H1 (cell line): ENCODE data around the gene CAPN8. TPM values are rescaled to one million over a fixed set of nuclear protein-coding genes. Genes with fewer than 3 reads are reported as not detected.
A peak's percentile ranks its signal among the peaks of the same experiment; 100 is the strongest.

Experiments used
- CTCF ChIA-PET: fragments of 300-600 bp; sonication (Branson Sonifier 250); formaldehyde crosslinking; loops from one replicate; lab custom pipeline; 2021; ENCODE audit not compliant: partially characterized antibody; lab: Charles Lee
- POLR2A ChIA-PET: fragments of 300-600 bp; sonication (Branson Sonifier 250); formaldehyde crosslinking; loops from one replicate; lab custom pipeline; 2021; ENCODE audit warnings: inconsistent platforms; ENCODE audit not compliant: partially characterized antibody; lab: Charles Lee
- DNase-seq, 2 experiments: peaks; one replicate each; pipeline versions ENCODE4 v3.0.0 to v3.0.0-alpha.2; 2010 to 2022; ENCODE audit warnings: low spot score in 2 of 2, low read depth in 1 of 2, mixed read lengths in 1 of 2
- FAIRE-seq: peaks from 2 replicates; lab custom pipeline; 2011; peaks lifted over from hg19 to GRCh38; lab: Jason Lieb, UNC
- H2AFZ ChIP-seq: 2 replicates; pipeline ENCODE4 v1.8.1; 2012; ENCODE audit warnings: low read length, inconsistent platforms
- H2AK5ac ChIP-seq: 2 replicates; pipeline ENCODE4 v1.6.1; 2013; ENCODE audit warnings: low read depth, low read length
- H2BK120ac ChIP-seq: replicated peaks from 2 replicates; pipeline ENCODE3; 2013; ENCODE audit warnings: low read depth, low read length, inconsistent platforms
- H2BK12ac ChIP-seq: 2 replicates; pipeline ENCODE4 v1.6.1; 2013; ENCODE audit warnings: low read depth, low read length
- H2BK15ac ChIP-seq: 2 replicates; pipeline ENCODE4 v1.6.1; 2013; ENCODE audit warnings: low read length
- H2BK20ac ChIP-seq: 2 replicates; pipeline ENCODE4 v1.6.1; 2013; ENCODE audit warnings: low read length
- H2BK5ac ChIP-seq: 2 replicates; pipeline ENCODE4 v1.6.1; 2013; ENCODE audit warnings: low read depth, low read length
- H3K14ac ChIP-seq: 2 replicates; pipeline ENCODE4 v1.6.1; 2013; ENCODE audit warnings: inconsistent platforms; ENCODE audit not compliant: insufficient read length
- H3K18ac ChIP-seq: 2 replicates; pipeline ENCODE4 v1.6.1; 2013; ENCODE audit warnings: low read length; ENCODE audit errors: extremely low read depth
- H3K23ac ChIP-seq: 2 replicates; pipeline ENCODE4 v1.6.1; 2013; ENCODE audit warnings: inconsistent platforms; ENCODE audit not compliant: insufficient read length
- H3K23me2 ChIP-seq: 2 replicates; pipeline ENCODE4 v1.6.1; 2013; ENCODE audit warnings: low read depth, low read length
- H3K27ac ChIP-seq: 2 replicates; pipeline ENCODE4 v1.6.1; 2011; ENCODE audit warnings: low read depth, low read length, inconsistent platforms
- H3K27me3 ChIP-seq, 4 experiments: replicated peaks in 1 of 4; 1 replicate in 1 of 4; 2 replicates in 3 of 4; pipeline versions ENCODE4 v1.6.1 to v1.8.1; 2011 to 2013; ENCODE audit warnings: low read length in 3 of 4, mild to moderate bottlenecking in 3 of 4, inconsistent platforms in 2 of 4, mixed read lengths in 2 of 4, moderate library complexity in 1 of 4; ENCODE audit not compliant: control insufficient read depth in 3 of 4, insufficient read depth in 3 of 4; ENCODE audit errors: extremely low read depth in 1 of 4
- H3K36me3 ChIP-seq, 4 experiments: 2 replicates each; pipeline versions ENCODE4 v1.6.1 to v1.8.1; 2011 to 2013; ENCODE audit warnings: mild to moderate bottlenecking in 4 of 4, low read length in 3 of 4, moderate library complexity in 2 of 4, control low read depth in 1 of 4, inconsistent platforms in 1 of 4; ENCODE audit not compliant: insufficient read depth in 4 of 4, control insufficient read depth in 2 of 4
- H3K4ac ChIP-seq: replicated peaks from 2 replicates; pipeline ENCODE3; 2013; ENCODE audit warnings: low read length, low read depth, mixed read lengths, inconsistent platforms; ENCODE audit not compliant: insufficient read length
- H3K4me1 ChIP-seq, 4 experiments: replicated peaks in 1 of 4; 1 replicate in 1 of 4; 2 replicates in 3 of 4; pipeline versions ENCODE4 v1.6.1 to v1.8.1; 2011 to 2013; ENCODE audit warnings: low read length in 3 of 4, inconsistent platforms in 2 of 4, mixed read lengths in 1 of 4; ENCODE audit not compliant: insufficient read depth in 4 of 4, control insufficient read depth in 3 of 4
- H3K4me2 ChIP-seq, 2 experiments: 2 replicates each; pipeline versions ENCODE4 v1.6.1 to v1.8.1; 2011 to 2013; ENCODE audit warnings: low read depth in 2 of 2, low read length in 2 of 2, control low read depth in 1 of 2, inconsistent platforms in 1 of 2, mild to moderate bottlenecking in 1 of 2; ENCODE audit not compliant: insufficient read depth in 1 of 2
- H3K4me3 ChIP-seq, 4 experiments: fragments of 200-600, 300-600 bp in 1 of 4; sonication (generic), shearing (Covaris generic), sonication (Bioruptor Twin) in 1 of 4; 2 replicates each; pipeline versions ENCODE4 v1.5.1 to v1.8.1; 2011 to 2016; ENCODE audit warnings: low read length in 4 of 4, low read depth in 3 of 4, control low read depth in 2 of 4, inconsistent platforms in 2 of 4, mild to moderate bottlenecking in 2 of 4, mixed read lengths in 1 of 4, moderate library complexity in 1 of 4; ENCODE audit not compliant: insufficient read depth in 2 of 4; ENCODE audit errors: extremely low read depth in 1 of 4
- H3K56ac ChIP-seq: replicated peaks from 2 replicates; pipeline ENCODE3; 2013; ENCODE audit warnings: low read depth, mild to moderate bottlenecking, mixed read lengths, low read length, inconsistent platforms; ENCODE audit not compliant: insufficient read length
- H3K79me1 ChIP-seq: 2 replicates; pipeline ENCODE4 v1.6.1; 2013; ENCODE audit warnings: low read depth, low read length, control low read depth
- H3K79me2 ChIP-seq, 2 experiments: 2 replicates each; pipeline versions ENCODE4 v1.6.1 to v1.8.1; 2012 to 2013; ENCODE audit warnings: low read length in 2 of 2, mild to moderate bottlenecking in 2 of 2, inconsistent platforms in 1 of 2; ENCODE audit not compliant: insufficient read depth in 2 of 2, control insufficient read depth in 1 of 2
- H3K9ac ChIP-seq, 4 experiments: replicated peaks in 1 of 4; 1 replicate in 1 of 4; 2 replicates in 3 of 4; pipeline versions ENCODE4 v1.6.1 to v1.8.1; 2011 to 2013; ENCODE audit warnings: low read depth in 3 of 4, low read length in 3 of 4, control low read depth in 2 of 4, mild to moderate bottlenecking in 2 of 4, moderate library complexity in 2 of 4, inconsistent platforms in 1 of 4; ENCODE audit errors: extremely low read depth in 1 of 4
- H3K9me3 ChIP-seq, 2 experiments: 2 replicates each; pipeline versions ENCODE4 v1.6.1 to v1.8.1; 2012 to 2013; ENCODE audit warnings: mild to moderate bottlenecking in 2 of 2, moderate library complexity in 2 of 2, control low read depth in 1 of 2, inconsistent platforms in 1 of 2, low read depth in 1 of 2, low read length in 1 of 2, mixed read lengths in 1 of 2; ENCODE audit not compliant: insufficient read depth in 2 of 2
- H4K20me1 ChIP-seq, 2 experiments: replicated peaks in 1 of 2; 2 replicates each; pipeline versions ENCODE3 to v1.8.1; 2011 to 2013; ENCODE audit warnings: inconsistent platforms in 2 of 2, low read length in 2 of 2, mild to moderate bottlenecking in 1 of 2; ENCODE audit not compliant: insufficient read depth in 2 of 2, control insufficient read depth in 1 of 2
- H4K5ac ChIP-seq: 2 replicates; pipeline ENCODE4 v1.6.1; 2013; ENCODE audit warnings: low read length, low read depth, mixed read lengths, inconsistent platforms; ENCODE audit not compliant: insufficient read length
- H4K8ac ChIP-seq: 2 replicates; pipeline ENCODE4 v1.8.0; 2013; ENCODE audit warnings: mild to moderate bottlenecking, moderate library complexity, low read length, inconsistent platforms; ENCODE audit not compliant: insufficient read depth; ENCODE audit errors: extremely low read depth
- H4K91ac ChIP-seq: replicated peaks from 2 replicates; pipeline ENCODE3; 2013; ENCODE audit warnings: low read length, mixed read lengths, inconsistent platforms; ENCODE audit not compliant: insufficient read length
- ASH2L ChIP-seq: fragments of 200-600, 300-600 bp; sonication (generic); IDR thresholded peaks from one replicate; pipeline ENCODE4 v1.7.1; 2017; ENCODE audit warnings: low read length
- GTF2F1 ChIP-seq: IDR thresholded peaks from 2 replicates; pipeline ENCODE4 v1.6.1; 2012; ENCODE audit warnings: low read depth, low read length, improper control_type of control experiment, borderline replicate concordance
- HDAC2 ChIP-seq, 2 experiments: fragments of 300-600 bp in 1 of 2; sonication (generic) in 1 of 2; IDR thresholded peaks; 2 replicates each; pipeline ENCODE4 v1.6.1; 2011 to 2012; ENCODE audit warnings: low read depth in 2 of 2, low read length in 2 of 2, mild to moderate bottlenecking in 2 of 2, moderate library complexity in 2 of 2, borderline replicate concordance in 1 of 2, inconsistent platforms in 1 of 2
- KDM1A ChIP-seq: fragments of 200-600, 300-600 bp; sonication (generic); IDR thresholded peaks from 2 replicates; pipeline ENCODE4 v1.7.1; 2016; ENCODE audit warnings: mild to moderate bottlenecking, low read length, borderline replicate concordance
- RFX5 ChIP-seq: IDR thresholded peaks from 2 replicates; pipeline ENCODE4 v1.6.1; 2011; ENCODE audit warnings: low read depth, low read length, improper control_type of control experiment, borderline replicate concordance
- SP1 ChIP-seq: IDR thresholded peaks from 2 replicates; pipeline ENCODE4 v1.6.1; 2011; ENCODE audit warnings: low read depth, low read length
- ZNF274 ChIP-seq: IDR thresholded peaks from 2 replicates; pipeline ENCODE4 v1.7.0; 2012; ENCODE audit warnings: low read length, borderline replicate concordance; ENCODE audit errors: extremely low read depth
- WGBS, 2 experiments: shearing (Covaris generic) in 1 of 2; methylation state at CpG; one replicate each; pipeline versions ENCODE4 v1.1.6 to v1.1.7; 2013 to 2015; ENCODE audit warnings: low lambda C conversion rate in 2 of 2, mixed read lengths in 2 of 2, inconsistent platforms in 1 of 2, low coverage in 1 of 2, missing lambda C conversion rate in 1 of 2; ENCODE audit not compliant: insufficient replicate concordance in 2 of 2, insufficient coverage in 1 of 2, insufficient read length in 1 of 2; ENCODE audit errors: extremely low coverage in 1 of 2, missing lambda C conversion rate in 1 of 2; 5-methylcytosine and 5-hydroxymethylcytosine counted together
- polyA plus RNA-seq, 7 experiments: library from polyadenylated mRNA; depleted of rRNA in 3 of 7; stranded (reverse) in 5 of 7; unstranded in 2 of 7; fragments of >200 nt in 5 of 7; fragments of 200-250 nt in 2 of 7; gene quantifications; 1 replicate in 5 of 7; 2 replicates in 1 of 7; 4 replicates in 1 of 7; pipeline versions ENCODE4 v1.2.1 to v1.2.3, GENCODE V29; 2011 to 2013; ENCODE audit warnings: missing spikeins in 2 of 7, mixed read lengths in 2 of 7
- total RNA-seq: library from RNA; stranded (reverse); fragmentation: NEBNext Ultra II Directional; extraction: Animal tissue kit (Norgen Biotek cat#: 25700); gene quantifications from 2 replicates; pipeline ENCODE4 v1.2.1, GENCODE V29; 2021

Gene CAPN8
- total and polyA plus RNA-seq, 2 of the 8 experiments (the other 6 are each of a cell fraction or from before 2014, with no cell fraction given): 0.20 to 0.26 TPM

- peaks cover 0 to 2% of the 10 kb centered on the region in 2 experiments for H4K20me1 ChIP-seq
- H3K36me3 ChIP-seq: no peaks in the 10 kb centered on the region
- H3K23me2 ChIP-seq: peaks cover 8% of the 10 kb centered on the region; the same call in 1 of the 2 replicates
- H3K79me2 ChIP-seq: no peaks in the 10 kb centered on the region
- TF ChIP-seq ASH2L (peak; percentile 8), ZNF274 (no peak), GTF2F1 (no peak), HDAC2 (IDR thresholded peaks at IDR 0.05; ENCODE audit: borderline replicate concordance in 1 of 2, low read depth in 2 of 2, low read length in 2 of 2) (peak in 1 of 2 experiments; percentile 91; a peak in 2 of 4 replicates), SP1 (no peak), RFX5 (no peak), KDM1A (peak; percentile 98)
- TF ChIP-seq, all 59 proteins: peak for 3
- H3K14ac ChIP-seq: no peak overlapping the region
- H2BK15ac ChIP-seq: no peak overlapping the region
- peaks cover 3 to 10% (median 7%) of the 10 kb centered on the region in 4 experiments for H3K4me1 ChIP-seq
- H3K27me3 ChIP-seq: peaks cover 0 to 45% (median 33%) of the 10 kb centered on the region in 4 experiments; a peak in 6 of 7 replicates
- H3K79me1 ChIP-seq: no peaks in the 10 kb centered on the region
- peak overlapping the region; percentile 58 to 76 (median 62); a peak in 7 of 8 replicates for H3K4me3 ChIP-seq
- H2BK12ac ChIP-seq: no peak overlapping the region
- ChIA-PET CTCF (interaction anchor here (0.8 to 5.2 kb wide), 12 partner anchors 15 to 339 kb away, joined by 3 to 50 read pairs (median 4); no protein-coding TSS in a partner anchor), POLR2A (interaction anchor here (1.3 to 2.4 kb wide), 4 partner anchors 17 to 134 kb away, joined by 3 to 10 read pairs (median 7); partner anchors contain the start of gene TP53BP2)
- no peak overlapping the region for H4K8ac ChIP-seq
- FAIRE-seq (no peak), DNase-seq (no peak)
- no peak overlapping the region for H3K23ac ChIP-seq
- 82% methylated on average over 15 of the region's 15 CpGs; no CpG with 5 or more reads in 1 of the 2 experiments for WGBS, 2 experiments
- H2BK20ac ChIP-seq: no peak overlapping the region
- H3K27ac ChIP-seq: no peak overlapping the region
- no peaks in the 10 kb centered on the region for H3K9me3 ChIP-seq
- no peak overlapping the region for H2BK120ac ChIP-seq
- H3K9ac ChIP-seq: no peak overlapping the region
- H2AK5ac ChIP-seq: no peak overlapping the region
- no peak overlapping the region for H3K4ac ChIP-seq
- no peak overlapping the region for H4K91ac ChIP-seq
- H3K56ac ChIP-seq: no peak overlapping the region
- no peak overlapping the region for H4K5ac ChIP-seq
- H3K4me2 ChIP-seq: peak overlapping the region; percentile 82 to 84
- H2BK5ac ChIP-seq: no peak overlapping the region
- no peak overlapping the region for H3K18ac ChIP-seq
- no peak overlapping the region for H2AFZ ChIP-seq
These were observed 46.3 kb upstream of the CAPN8 start for GRCh38 chr1:223711747-223712193.
